Sciatic nerve (tissue), 2 donors: ENCODE data around the gene PLEKHO1. TPM values are rescaled to one million over a fixed set of nuclear protein-coding genes. Genes with fewer than 3 reads are reported as not detected.
A peak's percentile ranks its signal among the peaks of the same experiment; 100 is the strongest.
"Not testable (repeated sequence)": the region's sequence is repeated elsewhere in the genome, so short reads cannot be mapped to it uniquely, and the experiment has no call there.

Experiments
- ATAC-seq: fragments of 200-7000 bp; cut with Tn5 transposase; one replicate; pipeline ENCODE4 v1.9.1; 2020; ENCODE audit warnings: mild to moderate bottlenecking, moderate library complexity
- DNase-seq: peaks from one replicate; pipeline ENCODE4 v3.0.0-alpha.2; 2020; ENCODE audit warnings: low spot score
- intact Hi-C: fragments of 100-400 bp; cut with DNase I; formaldehyde crosslinking; loops from one replicate; pipeline ENCODE4 v1.14.2; 2022
- total RNA-seq: library from RNA; stranded (reverse); fragmentation: NEBNext Ultra II Directional; extraction: Animal tissue kit (Norgen Biotek cat#: 25700); gene quantifications from one replicate; pipeline ENCODE4 v1.2.1, GENCODE V29; 2021
- donor health status: DM: no; HTN: no; CAD: no.
- donor health status: DM: no; HTN: no; CAD: no.

The PLEKHO1 gene
- total RNA-seq, 1 donor from 2014 or later = 53.4 TPM

DNA sequence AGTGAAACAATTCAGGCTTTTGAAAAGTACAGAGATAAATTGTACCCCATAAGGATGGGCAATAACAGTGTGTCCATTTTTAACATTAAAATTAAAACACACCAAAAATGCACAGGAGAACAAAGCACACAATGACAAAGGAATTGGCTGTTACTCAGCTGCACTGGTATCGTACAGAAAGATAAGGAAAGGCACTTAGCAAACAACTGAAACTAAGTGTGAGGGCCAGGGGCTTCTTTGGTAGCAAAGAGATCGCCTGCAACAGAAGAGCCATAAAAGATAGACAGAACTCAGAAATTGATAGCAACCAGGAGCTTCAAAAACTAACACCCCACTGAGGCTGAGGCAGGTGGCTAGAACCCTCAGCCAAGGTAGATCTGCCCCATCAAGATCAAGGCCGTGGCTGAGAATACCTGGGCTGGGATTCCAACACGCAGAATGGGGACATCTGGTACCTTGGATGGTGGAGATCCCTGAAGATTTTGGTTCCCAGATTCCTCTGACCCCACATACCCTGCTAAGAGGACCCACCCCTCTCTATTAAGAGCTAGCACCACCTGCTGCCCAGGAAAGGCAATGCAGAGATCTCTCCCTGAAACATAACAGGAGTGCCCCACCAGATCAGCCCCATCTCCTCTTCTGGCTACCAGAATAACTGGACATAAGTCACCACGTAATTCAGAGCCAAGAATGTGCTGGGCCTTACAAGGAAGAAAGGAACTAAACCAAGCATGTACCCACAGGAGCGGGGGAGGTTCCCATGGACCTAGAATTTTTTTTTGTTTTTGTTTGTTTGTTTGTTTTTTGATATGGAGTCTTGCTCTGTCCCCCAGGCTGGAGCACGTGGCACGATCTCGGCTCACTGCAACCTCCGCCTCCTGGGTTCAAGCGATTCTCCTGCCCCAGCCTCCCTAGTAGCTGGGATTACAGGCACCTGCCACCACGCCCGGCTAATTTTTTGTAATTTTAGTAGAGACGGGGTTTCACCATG lies 16.2 kb downstream of the PLEKHO1 start:
- DNase-seq (no peak), ATAC-seq (no peak)
- intact Hi-C loops = no loop called here

GRCh38 chr1:150168960-150169601 lies 19.4 kb downstream of the PLEKHO1 start:
- peak; percentile 81 for DNase-seq
- intact Hi-C loops = no loop called here
- ATAC-seq = peak; percentile 64

DNA sequence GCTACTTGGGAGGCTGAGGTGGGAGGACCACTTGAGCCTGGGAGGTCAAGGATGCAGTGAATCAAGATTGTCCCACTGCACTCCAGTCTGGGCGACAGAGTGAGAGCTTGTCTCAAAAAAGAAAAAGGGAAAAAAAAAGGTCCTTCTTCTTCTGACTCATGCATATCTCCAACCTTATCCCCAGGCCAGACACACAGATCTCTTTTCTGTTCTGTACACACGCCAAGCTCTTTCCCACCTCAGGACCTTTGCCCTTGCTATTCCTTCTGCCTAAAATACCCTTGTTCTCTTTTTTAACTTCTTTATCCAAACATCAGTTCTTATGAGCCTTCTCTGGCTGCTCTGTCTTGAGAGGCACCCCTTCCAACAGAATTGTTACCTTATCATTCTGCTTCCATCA lies 22.1 kb downstream of the PLEKHO1 start:
- ATAC-seq (no peak), DNase-seq (no peak)
- intact Hi-C loops = no loop called here

- no peak for ATAC-seq
- intact Hi-C loops = no loop called here
- no peak for DNase-seq
Observed at GRCh38 chr1:150173141-150173585, 23.4 kb downstream of the PLEKHO1 start.

DNA sequence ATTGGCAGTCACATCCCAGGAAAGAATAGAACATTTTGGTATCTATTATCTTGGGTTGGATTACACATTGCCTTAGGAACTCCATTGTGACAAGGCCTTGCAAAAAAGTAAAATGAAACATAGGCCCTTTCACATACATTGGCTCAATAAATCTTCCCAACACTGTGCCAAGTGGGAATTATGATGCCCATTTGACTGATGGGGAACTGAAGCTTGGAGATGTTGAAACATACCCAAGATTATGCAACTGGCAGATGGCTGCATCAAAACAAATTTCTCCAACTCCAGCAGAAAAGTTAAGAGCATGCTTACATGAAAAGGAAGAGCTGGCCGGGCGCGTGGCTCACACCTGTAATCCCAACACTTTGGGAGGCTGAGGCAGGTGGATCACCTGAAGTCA lies 26.9 kb downstream of the PLEKHO1 start:
- intact Hi-C loops = no loop called here
- DNase-seq (no peak), ATAC-seq (peak; percentile 59)

- DNase-seq (no peak), ATAC-seq (no peak)
- intact Hi-C loops = no loop called here
Observed at GRCh38 chr1:150178548-150178947, 28.8 kb downstream of the PLEKHO1 start.

DNA sequence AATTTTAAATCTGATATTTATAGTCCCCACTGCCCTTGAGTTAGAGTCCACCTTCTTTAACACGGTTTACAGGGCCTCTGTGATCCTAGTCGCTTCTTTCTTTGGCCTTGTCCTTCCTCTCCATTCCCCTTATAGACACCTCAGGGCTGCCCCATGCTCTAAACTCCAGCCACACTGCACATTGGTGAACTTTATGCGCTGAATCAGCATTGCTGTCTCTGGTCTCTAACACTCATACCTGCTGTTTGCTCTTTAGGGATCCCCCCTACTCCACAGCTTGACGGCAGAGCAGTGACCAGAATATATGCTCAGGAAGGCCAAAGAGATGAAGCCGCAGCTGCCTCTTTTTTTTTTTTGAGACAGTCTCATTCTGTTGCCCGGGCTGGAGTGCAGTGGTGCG lies 30.2 kb downstream of the PLEKHO1 start:
- no peak for ATAC-seq
- no peak for DNase-seq
- intact Hi-C loops = no loop called here

DNA sequence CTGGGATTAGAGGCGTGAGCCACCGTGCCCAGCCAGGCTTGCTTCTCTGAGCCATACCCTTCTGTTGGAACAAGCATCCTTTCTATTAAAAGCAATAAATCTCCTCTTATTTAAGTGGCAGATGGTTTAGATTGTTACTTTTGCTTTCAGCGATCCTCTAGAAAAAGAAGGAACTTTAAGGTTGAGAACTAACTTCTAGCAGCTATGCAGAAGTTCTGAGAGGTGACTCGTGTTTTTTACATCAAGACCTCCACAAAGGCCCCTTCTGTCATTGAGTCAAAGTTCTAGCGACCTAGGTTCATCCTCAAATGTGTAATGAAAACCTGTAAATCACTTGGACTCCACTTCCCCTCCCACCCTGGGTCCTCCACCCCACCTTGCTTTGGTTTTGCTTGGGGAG lies 30.8 kb downstream of the PLEKHO1 start:
- no peak for DNase-seq
- intact Hi-C loops = no loop called here
- no peak for ATAC-seq

DNA sequence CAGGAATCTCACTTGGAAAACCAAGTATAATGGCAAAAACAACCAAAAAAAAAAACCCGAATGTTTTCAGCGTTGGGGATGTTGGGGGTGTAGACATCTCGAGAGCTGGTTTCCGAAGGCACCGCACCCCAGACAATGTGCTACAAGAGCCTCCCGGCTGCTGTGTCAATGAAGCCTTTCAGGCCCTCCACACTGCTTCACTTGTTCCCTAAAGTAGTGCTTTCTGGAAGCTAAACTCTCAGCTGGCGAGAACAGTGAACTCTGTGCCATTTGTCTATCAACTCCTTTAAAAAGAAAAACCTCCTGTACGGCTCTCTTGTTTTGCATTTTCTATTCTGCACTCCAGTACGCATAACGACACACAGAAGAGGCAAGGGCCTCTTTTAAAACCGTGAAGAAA lies 32.5 kb downstream of the PLEKHO1 start:
- ATAC-seq (peak; percentile 66), DNase-seq (no peak)
- intact Hi-C loops = no loop called here

DNA sequence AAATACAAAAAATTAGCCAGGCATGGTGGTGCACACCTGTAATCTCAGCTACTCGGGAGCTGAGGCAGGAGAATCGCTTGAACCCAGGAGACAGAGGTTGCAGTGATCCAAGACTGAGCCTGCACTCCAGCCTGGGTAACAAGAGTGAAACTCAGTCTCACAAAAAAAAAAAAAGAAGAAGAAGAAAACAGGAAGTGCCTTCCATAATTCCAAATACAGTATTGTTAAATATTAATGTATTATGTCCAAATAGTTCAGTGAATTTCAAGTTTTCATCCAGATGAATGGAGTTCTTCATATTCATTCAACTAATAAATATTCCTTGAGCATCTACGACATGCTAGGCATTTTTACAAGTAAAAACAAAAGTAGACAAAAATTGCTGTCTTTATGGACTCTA lies 33.3 kb downstream of the PLEKHO1 start:
- ATAC-seq (no peak), DNase-seq (no peak)
- intact Hi-C loops = no loop called here

DNA sequence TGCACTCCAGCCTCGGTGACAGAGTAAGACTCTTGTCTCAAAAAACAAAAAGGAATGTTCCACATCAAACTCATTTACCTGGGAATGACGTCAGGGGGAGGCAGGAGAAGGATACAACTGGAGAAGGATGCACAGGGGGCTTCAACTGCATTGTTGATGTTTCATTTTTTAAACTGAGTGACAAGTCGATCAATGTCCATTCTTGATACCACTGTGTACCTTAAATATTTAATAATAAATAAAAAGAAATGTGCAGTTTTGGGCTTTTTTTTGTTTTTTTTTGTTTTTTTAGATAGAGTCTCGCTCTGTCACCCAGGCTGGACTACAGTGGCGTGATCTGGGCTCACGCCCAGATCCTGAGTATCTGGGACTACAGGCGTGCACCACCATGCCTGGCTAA lies 35.8 kb downstream of the PLEKHO1 start:
- no peak for DNase-seq
- ATAC-seq = no peak
- intact Hi-C loops = no loop called here

GRCh38 chr1:150186438-150186788 lies 36.7 kb downstream of the PLEKHO1 start:
- intact Hi-C loops, ATAC-seq, DNase-seq: not testable (repeated sequence)

GRCh38 chr1:150186789-150187559 lies 37.3 kb downstream of the PLEKHO1 start:
- intact Hi-C loops = no loop called here
- no peak for DNase-seq
- peak; percentile 87 for ATAC-seq

GRCh38 chr1:150187560-150187931 lies 37.8 kb downstream of the PLEKHO1 start:
- ATAC-seq = peak; percentile 46
- DNase-seq = no peak
- intact Hi-C loops = no loop called here

DNA sequence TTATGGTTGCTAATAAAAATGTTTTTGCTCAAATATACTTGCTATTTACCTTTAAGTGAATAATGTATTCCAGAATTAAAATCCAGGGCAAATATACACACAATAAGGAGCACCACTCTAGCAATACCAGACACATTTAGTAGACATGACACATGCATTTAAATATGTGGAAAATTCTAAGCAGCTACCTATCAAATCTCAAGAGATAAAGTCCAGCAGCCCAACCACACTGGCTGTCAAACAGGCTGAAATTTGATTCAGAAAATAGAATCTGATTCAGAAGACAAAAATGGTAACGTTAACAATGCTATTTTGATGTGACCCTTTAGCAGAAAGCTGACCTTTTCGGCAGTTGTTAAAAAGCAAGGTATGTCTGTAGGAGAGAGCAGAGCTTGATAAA lies 42.3 kb downstream of the PLEKHO1 start:
- intact Hi-C loops = no loop called here
- DNase-seq (no peak), ATAC-seq (no peak)

GRCh38 chr1:150194381-150195031 lies 44.8 kb downstream of the PLEKHO1 start:
- no peak for ATAC-seq
- DNase-seq = peak; percentile 1
- intact Hi-C loops = no loop called here

DNA sequence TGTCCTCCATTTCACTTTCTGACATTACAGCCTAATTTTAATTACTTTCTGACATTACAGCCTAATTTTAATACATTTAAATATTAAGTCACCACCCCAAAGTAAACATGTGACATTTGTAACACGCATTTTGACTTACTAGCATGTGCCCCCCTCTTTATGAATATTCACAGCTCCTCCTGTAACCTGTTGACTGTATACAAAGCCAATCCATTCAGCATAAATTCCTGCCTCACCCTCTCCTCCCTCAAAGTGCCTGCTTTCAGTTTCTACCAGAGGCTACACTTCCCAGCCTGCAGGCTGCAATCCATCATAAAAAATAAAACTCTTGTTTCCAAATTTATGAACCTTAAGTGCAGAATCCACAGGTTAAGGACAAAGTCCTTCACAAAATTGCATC lies 46.7 kb downstream of the PLEKHO1 start:
- intact Hi-C loops = no loop called here
- DNase-seq (no peak), ATAC-seq (no peak)

DNA sequence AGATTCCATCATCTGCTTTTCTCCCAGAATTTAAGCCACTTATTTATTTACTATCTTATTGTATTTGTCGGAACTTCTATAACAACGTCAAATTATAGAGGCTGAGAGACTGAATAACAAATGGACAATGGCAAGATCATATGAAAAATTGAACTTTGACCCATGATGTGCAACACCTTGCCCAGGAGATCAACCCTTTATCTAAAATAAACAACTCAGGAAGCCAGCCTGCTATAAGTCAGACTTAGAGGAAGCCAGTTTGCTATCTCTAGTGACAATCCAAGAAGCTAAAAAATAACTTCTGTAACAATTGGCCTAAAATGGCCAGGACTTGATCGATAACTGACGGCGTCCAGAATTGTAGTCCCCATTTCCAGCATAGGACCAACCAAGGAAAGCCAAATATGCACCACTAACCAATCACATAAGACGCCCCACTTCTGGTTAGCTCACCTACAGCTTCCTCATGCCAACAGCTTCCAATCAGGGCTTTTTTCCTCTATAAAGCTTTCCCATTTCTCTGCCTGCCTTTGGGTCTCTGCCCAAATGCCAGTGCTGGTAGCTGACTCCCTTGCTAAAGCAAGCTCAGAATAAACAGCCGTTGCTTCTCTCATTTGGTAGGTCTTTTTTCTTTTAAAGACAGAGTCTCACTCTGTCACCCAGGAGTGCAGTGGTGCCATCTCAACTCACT lies 57.7 kb downstream of the PLEKHO1 start:
- ATAC-seq = no peak
- no peak for DNase-seq
- intact Hi-C loops = no loop called here

- DNase-seq, ATAC-seq, intact Hi-C loops: not testable (repeated sequence)
Observed at GRCh38 chr1:150208460-150208859, 58.7 kb downstream of the PLEKHO1 start.
